HG03175 (cell line): ENCODE results near the gene MYL5.
"Not testable (repeated sequence)": the region's sequence is repeated elsewhere in the genome, so short reads cannot be mapped to it uniquely, and the experiment has no call there.

Experiments used
- ATAC-seq: cut with Tn5 transposase; IDR thresholded peaks from one replicate; pipeline ENCODE4 v1.9.1; 2021; ENCODE audit warnings: mild to moderate bottlenecking, moderate library complexity; ENCODE audit not compliant: unreplicated experiment

Gene MYL5

GRCh38 chr4:722851-723360 is 48.6 kb downstream of the MYL5 start:
- no peak for ATAC-seq

GRCh38 chr4:723751-724530 is 49.6 kb downstream of the MYL5 start:
- no peak for ATAC-seq

GRCh38 chr4:725391-726234 is 51.3 kb downstream of the MYL5 start:
- no peak for ATAC-seq

GRCh38 chr4:726235-726787 is 52.0 kb downstream of the MYL5 start:
- ATAC-seq, result no peak

GRCh38 chr4:726838-727237 is 52.5 kb downstream of the MYL5 start:
- ATAC-seq, result no peak

GRCh38 chr4:727576-727975 is 53.2 kb downstream of the MYL5 start:
- ATAC-seq, result no peak

- no peak for ATAC-seq
Observed at GRCh38 chr4:729336-730315, 55.3 kb downstream of the MYL5 start.

- no peak for ATAC-seq
Observed at GRCh38 chr4:730511-730910, 56.2 kb downstream of the MYL5 start.

- not testable (repeated sequence) for ATAC-seq
Observed at GRCh38 chr4:730946-731904, 56.9 kb downstream of the MYL5 start.
